HG03342 (cell line): ENCODE results near the gene OR2A7.
"Not testable (repeated sequence)": the region's sequence is repeated elsewhere in the genome, so short reads cannot be mapped to it uniquely, and the experiment has no call there.

Experiments used
- ATAC-seq: cut with Tn5 transposase; IDR thresholded peaks from one replicate; pipeline ENCODE4 v1.9.1; 2021; ENCODE audit warnings: mild to moderate bottlenecking, moderate library complexity; ENCODE audit not compliant: unreplicated experiment

OR2A7 gene

GRCh38 chr7:144255471-144255897 is 9.1 kb downstream of the OR2A7 start:
- ATAC-seq: no peak

DNA sequence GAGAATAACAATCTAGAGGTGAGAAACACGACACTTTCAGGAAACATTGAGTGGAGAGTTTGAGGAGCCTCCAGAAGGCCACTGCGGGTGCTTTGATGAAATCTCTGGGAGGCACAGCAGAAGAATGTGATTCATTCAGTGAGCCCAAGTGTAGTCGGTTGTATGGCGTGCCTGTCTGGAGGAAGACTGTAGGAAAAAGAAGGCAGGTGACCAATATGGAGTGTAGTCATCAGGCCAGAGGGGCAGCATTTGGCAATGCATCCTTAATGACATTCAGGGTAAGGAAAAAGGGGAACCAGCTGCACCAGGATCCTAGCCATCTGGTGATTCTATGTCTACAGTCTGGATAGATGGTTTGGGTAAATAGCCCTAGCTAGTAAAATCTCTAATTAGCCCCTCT is 12.3 kb downstream of the OR2A7 start:
- ATAC-seq: not testable (repeated sequence)

GRCh38 chr7:144247674-144248330 is 16.8 kb downstream of the OR2A7 start:
- ATAC-seq: not testable (repeated sequence)

- ATAC-seq: not testable (repeated sequence)
Measured at GRCh38 chr7:144246967-144247366, 17.6 kb downstream of the OR2A7 start.

DNA sequence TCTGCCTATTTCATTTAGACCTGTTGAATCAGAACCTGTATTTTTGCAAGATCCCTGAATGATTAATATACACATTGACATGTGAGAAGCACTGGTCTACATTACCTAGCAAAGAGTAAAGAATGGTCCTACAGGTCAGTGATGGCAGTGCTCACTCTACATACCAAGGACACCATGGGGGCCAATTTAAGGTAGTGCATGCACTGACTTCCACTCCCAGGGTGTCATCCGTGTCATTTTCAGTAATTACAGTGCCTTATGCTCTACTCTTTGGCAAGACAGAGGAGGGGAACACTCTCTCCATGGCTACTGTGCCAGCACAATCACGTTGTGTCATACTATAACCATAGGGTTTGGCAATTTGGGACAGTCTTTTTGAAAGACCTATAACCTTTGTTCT is 19.2 kb downstream of the OR2A7 start:
- ATAC-seq: not testable (repeated sequence)

DNA sequence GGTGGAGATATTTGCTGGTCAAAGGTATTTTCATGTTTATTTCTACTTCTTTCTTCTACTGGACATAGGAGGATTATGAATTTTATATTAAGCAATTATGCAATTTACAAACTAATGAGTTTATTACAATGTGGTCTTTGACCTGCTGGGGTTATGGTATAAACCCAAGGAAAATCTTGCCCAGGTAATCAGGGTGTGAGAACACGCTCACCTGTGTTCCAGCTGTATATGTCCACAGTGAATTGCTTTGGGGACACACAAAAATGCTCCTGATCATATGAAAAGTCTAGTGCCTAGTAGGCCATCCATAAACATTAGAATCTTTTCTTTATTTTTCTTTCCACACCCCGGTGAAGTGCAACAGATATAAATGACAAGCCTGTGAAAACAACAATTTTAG is 25.2 kb downstream of the OR2A7 start, which contains the start of gene OR2A42:
OR2A42 (minus strand) TSS at position 241 of the 400 bp plus-strand sequence. CDS start 6,762 bp downstream, outside the sequence.
- ATAC-seq: not testable (repeated sequence)

DNA sequence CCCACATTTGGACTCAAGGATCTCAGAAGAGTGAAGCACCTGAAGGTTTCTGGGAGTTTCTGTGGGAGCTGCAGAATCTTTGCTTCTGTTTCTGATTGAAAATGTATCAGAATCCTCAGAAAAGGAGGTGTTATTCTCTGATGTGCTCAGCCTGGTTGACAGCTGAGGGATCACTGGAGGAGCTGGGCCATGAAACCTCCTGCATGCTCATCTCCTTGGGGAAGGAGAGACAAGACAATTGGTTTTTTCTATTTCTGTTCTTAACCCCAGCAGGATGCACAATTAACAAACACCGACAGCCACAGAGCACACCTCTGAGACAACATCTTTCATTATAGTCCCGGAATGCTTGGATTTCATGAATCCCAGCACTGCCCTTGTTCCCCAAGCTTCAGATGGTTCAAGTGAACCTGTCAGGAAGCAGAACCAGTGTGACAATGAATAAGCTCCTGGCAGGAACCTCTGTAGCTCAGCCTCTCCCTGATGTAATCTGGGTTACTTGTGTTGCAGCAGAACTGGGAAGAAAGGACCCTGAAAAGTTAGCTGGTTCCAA is 26.0 kb downstream of the OR2A7 start:
- ATAC-seq: not testable (repeated sequence)

GRCh38 chr7:144233039-144233438 is 31.6 kb downstream of the OR2A7 start:
- ATAC-seq: not testable (repeated sequence)

GRCh38 chr7:144231027-144231426 is 33.6 kb downstream of the OR2A7 start:
- not testable (repeated sequence) for ATAC-seq

DNA sequence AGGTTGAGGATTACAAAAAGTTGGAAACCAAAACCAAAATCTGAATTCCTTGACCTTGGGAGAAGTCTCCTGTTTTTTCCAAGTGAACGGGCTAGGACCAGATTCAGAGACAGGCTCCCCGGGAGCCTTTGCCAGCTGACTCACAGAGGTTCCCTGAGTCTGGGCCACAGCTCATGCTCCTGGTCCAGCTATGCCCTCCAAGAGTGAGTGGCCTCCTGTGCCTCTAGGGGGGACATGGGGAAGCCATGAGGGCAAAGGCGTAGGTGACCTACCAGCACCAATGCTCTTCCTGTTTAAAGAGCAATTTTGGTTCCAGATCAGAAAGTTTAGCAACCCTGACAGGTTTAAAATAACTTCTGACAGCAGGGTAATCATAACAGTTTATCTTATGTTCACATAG is 35.8 kb downstream of the OR2A7 start:
- ATAC-seq: not testable (repeated sequence)

DNA sequence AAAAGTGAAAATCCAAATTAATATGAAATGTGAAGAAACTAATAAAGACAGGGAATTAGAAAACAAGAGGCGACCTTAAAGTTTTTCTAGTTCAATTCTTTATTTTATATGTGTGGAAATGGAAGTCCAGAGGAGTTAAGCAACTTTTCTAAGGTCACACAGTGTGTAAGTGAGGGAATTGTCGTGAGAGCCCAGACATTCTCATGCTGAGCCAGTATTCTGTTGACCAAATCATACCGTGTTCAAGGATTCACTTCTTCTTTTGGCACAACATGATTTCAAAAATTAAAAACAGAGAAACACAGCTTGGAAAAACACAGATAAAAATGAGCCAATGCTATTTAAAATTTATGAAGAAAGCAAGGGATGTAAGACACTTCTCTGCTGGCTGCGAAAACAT is 37.7 kb downstream of the OR2A7 start:
- not testable (repeated sequence) for ATAC-seq

DNA sequence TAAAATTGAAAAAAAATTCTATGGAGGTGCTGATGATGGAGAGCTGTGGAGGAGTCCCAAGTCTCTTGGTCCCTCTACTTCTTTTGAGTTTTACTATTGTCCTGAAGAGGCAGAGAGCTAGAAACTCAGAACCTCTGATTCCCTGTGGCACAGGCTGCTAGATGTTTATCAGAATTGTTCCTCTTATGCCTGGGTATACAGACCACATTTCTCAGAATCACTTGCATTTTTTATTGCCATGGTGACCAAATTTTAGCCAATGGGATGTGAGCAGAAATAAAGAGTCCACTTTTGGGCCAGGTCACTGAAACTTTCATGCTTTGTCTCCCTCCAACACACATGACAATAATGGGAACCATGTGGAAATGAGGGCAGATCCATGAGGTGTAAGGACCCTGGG is 40.9 kb downstream of the OR2A7 start:
- ATAC-seq: not testable (repeated sequence)

- not testable (repeated sequence) for ATAC-seq
Measured at GRCh38 chr7:144220531-144220930, 44.1 kb downstream of the OR2A7 start.

DNA sequence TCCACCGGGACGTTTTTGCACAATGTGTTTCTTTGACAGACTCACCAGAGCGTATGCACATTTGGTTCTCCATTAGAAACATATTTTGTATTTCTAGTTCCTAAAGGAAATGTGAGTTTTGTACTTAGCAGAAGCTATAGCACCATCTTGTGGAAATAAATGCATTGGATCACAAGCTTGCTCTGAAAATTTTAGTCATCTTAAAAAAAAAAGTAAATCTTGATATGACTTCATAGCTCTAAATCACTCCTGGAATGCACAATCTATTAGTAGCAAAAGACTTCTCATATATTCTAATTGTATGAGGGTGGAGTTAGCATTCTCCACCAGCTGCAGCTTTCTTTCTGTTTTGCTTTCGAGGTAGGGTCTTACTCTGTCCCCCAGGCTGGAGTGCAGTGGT is 45.4 kb downstream of the OR2A7 start:
- not testable (repeated sequence) for ATAC-seq

DNA sequence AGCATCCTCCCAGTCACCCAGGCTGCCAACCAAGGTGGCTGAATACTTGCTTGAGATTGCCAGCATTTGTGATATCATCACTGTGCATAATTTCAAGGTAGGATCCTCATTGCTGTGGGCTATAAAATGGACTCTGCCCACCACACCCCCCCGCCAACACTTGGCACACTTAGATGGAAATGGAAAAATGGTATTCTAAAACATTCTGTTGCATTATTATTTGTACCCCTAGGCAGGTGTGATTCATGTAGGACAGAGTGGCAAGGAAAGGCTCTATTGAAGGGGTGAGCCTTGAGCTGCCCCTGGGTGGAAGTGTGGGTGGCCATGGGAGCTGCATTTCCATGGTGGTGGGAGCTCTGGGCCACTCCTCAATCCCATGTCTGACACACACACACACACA is 46.0 kb downstream of the OR2A7 start:
- ATAC-seq: not testable (repeated sequence)

- not testable (repeated sequence) for ATAC-seq
Measured at GRCh38 chr7:144217200-144217599, 47.4 kb downstream of the OR2A7 start.
